CD8-positive, alpha-beta memory T cell (primary cell): Measurements from ENCODE around the gene EPS8L2. TPM values are rescaled to one million over a fixed set of nuclear protein-coding genes. Genes with fewer than 3 reads are reported as not detected.

Experiments
- CTCF ChIA-PET: fragments of 350-600 bp; sonication (Branson Sonifier 250); formaldehyde crosslinking; loops from one replicate; lab custom pipeline; 2021; ENCODE audit warnings: antibody characterized with exemption; lab: Charles Lee
- POLR2A ChIA-PET: fragments of 350-600 bp; sonication (Branson Sonifier 250); formaldehyde crosslinking; loops from one replicate; lab custom pipeline; 2021; ENCODE audit warnings: antibody characterized with exemption; lab: Charles Lee
- DNase-seq, 5 donors: peaks; one replicate each; pipeline versions ENCODE4 v3.0.0 to v3.0.0-alpha.2; 2020 to 2022; ENCODE audit warnings: mixed read lengths in 1 of 5
- H3K27ac ChIP-seq: one replicate; pipeline ENCODE4 v1.7.0; 2013; ENCODE audit warnings: low read depth, mild to moderate bottlenecking, low read length, moderate library complexity
- H3K27me3 ChIP-seq: 2 replicates; pipeline ENCODE4 v1.7.0; 2013; ENCODE audit warnings: low read length, mild to moderate bottlenecking; ENCODE audit not compliant: insufficient read depth, poor library complexity, severe bottlenecking
- H3K36me3 ChIP-seq: 2 replicates; pipeline ENCODE4 v1.7.0; 2013; ENCODE audit warnings: mild to moderate bottlenecking, low read length, moderate library complexity; ENCODE audit not compliant: insufficient read depth
- H3K4me1 ChIP-seq: 2 replicates; pipeline ENCODE4 v1.7.0; 2013; ENCODE audit warnings: mild to moderate bottlenecking, low read length, moderate library complexity; ENCODE audit not compliant: insufficient read depth
- H3K4me3 ChIP-seq: 2 replicates; pipeline ENCODE4 v1.7.0; 2013; ENCODE audit warnings: mild to moderate bottlenecking, low read length
- H3K9me3 ChIP-seq: 2 replicates; pipeline ENCODE4 v1.7.0; 2013; ENCODE audit warnings: mild to moderate bottlenecking, low read length
- H3K27ac Mint-ChIP-seq, 8 donors: one replicate each; pipeline ENCODE4 v1.8.0; 2020 to 2021; ENCODE audit warnings: mixed read lengths in 8 of 8, mild to moderate bottlenecking in 6 of 8, inconsistent platforms in 3 of 8, moderate library complexity in 3 of 8
- H3K27me3 Mint-ChIP-seq, 2 donors: one replicate each; pipeline ENCODE4 v1.8.0; 2020 to 2021; ENCODE audit warnings: mixed read lengths in 2 of 2, mild to moderate bottlenecking in 1 of 2, moderate library complexity in 1 of 2
- H3K36me3 Mint-ChIP-seq, 3 donors: one replicate each; pipeline ENCODE4 v1.8.0; 2020 to 2021; ENCODE audit warnings: mixed read lengths in 3 of 3, inconsistent platforms in 1 of 3, mild to moderate bottlenecking in 1 of 3
- H3K4me1 Mint-ChIP-seq, 3 donors: one replicate each; pipeline ENCODE4 v1.8.0; 2020 to 2021; ENCODE audit warnings: mixed read lengths in 3 of 3, inconsistent platforms in 1 of 3, mild to moderate bottlenecking in 1 of 3
- H3K4me3 Mint-ChIP-seq, 7 donors: one replicate each; pipeline ENCODE4 v1.8.0; 2020 to 2021; ENCODE audit warnings: mixed read lengths in 7 of 7, mild to moderate bottlenecking in 6 of 7, moderate library complexity in 4 of 7, inconsistent platforms in 2 of 7
- H3K9me3 Mint-ChIP-seq, 5 donors: one replicate each; pipeline ENCODE4 v1.8.0; 2020 to 2022; ENCODE audit warnings: mixed read lengths in 5 of 5, mild to moderate bottlenecking in 3 of 5, moderate library complexity in 2 of 5, inconsistent platforms in 1 of 5
- polyA plus RNA-seq: library from polyadenylated mRNA; unstranded; fragments of 300-500 nt; fragmentation: Illumina TruSeq; gene quantifications from one replicate; pipeline ENCODE4 v1.2.3, GENCODE V29; 2021
- total RNA-seq, 2 experiments: library from RNA; stranded (reverse); gene quantifications; one replicate each; pipeline ENCODE4 v1.2.3, GENCODE V29; 2021

The EPS8L2 gene
- total and polyA plus RNA-seq, 3 experiments from 2014 or later, result 7.0 to 22.9 (median 7.8) TPM

- no peaks in the 10 kb centered on the region for H3K9me3 ChIP-seq
- H3K36me3 ChIP-seq, result peaks cover 6% of the 10 kb centered on the region
- ChIA-PET POLR2A (no interaction called here), CTCF (interaction anchor here (0.7 to 1.2 kb wide), 5 partner anchors 59 to 108 kb away, joined by 3 to 5 read pairs (median 3); no protein-coding TSS in a partner anchor)
- H3K4me3 ChIP-seq, result no peak overlapping the region
- H3K27me3 ChIP-seq, result no peaks in the 10 kb centered on the region
- H3K27me3 Mint-ChIP-seq, result no peaks in the 10 kb centered on the region
- no peak overlapping the region for H3K27ac ChIP-seq
- peak in 3 of 5 donors; percentile 9 to 45 (median 12) for DNase-seq
- H3K4me1 ChIP-seq, result no peaks in the 10 kb centered on the region
- H3K4me3 Mint-ChIP-seq, result no peak overlapping the region
- H3K9me3 Mint-ChIP-seq, result no peaks in the 10 kb centered on the region
- no peak overlapping the region for H3K27ac Mint-ChIP-seq
- H3K4me1 Mint-ChIP-seq, result peaks cover 0 to 2% (median 0%) of the 10 kb centered on the region in 3 donors
- peaks cover 0 to 54% (median 5%) of the 10 kb centered on the region in 3 donors for H3K36me3 Mint-ChIP-seq
These were observed 43.2 kb upstream of the EPS8L2 start for GRCh38 chr11:662689-663274.

GRCh38 chr11:665062-665703, 40.8 kb upstream of the EPS8L2 start:
- Histone ChIP-seq H3K9me3 (no peaks in the 10 kb centered on the region), H3K36me3 (peaks cover 5% of the 10 kb centered on the region), H3K4me3 (no peak overlapping the region), H3K4me1 (no peaks in the 10 kb centered on the region), H3K27me3 (no peaks in the 10 kb centered on the region), H3K27ac (peak overlapping the region; percentile 59)
- Mint-ChIP-seq H3K27ac (peak overlapping the region in 2 of 8 donors; percentile 12 to 22), H3K9me3 (no peaks in the 10 kb centered on the region), H3K27me3 (no peaks in the 10 kb centered on the region), H3K4me3 (no peak overlapping the region), H3K4me1 (peaks cover 0 to 2% (median 0%) of the 10 kb centered on the region in 3 donors), H3K36me3 (peaks cover 0 to 45% (median 7%) of the 10 kb centered on the region in 3 donors)
- ChIA-PET CTCF (no interaction called here), POLR2A (no interaction called here)
- no peak for DNase-seq

GRCh38 chr11:665704-666281, 40.2 kb upstream of the EPS8L2 start:
- H3K27ac ChIP-seq, result peak overlapping the region; percentile 59
- ChIA-PET CTCF (no interaction called here), POLR2A (no interaction called here)
- Mint-ChIP-seq H3K36me3 (peaks cover 0 to 45% (median 7%) of the 10 kb centered on the region in 3 donors), H3K27me3 (no peaks in the 10 kb centered on the region), H3K27ac (peak overlapping the region in 3 of 8 donors; percentile 12 to 25 (median 22)), H3K4me1 (peaks cover 0 to 2% (median 0%) of the 10 kb centered on the region in 3 donors), H3K4me3 (no peak overlapping the region), H3K9me3 (no peaks in the 10 kb centered on the region)
- DNase-seq, result no peak
- no peaks in the 10 kb centered on the region for H3K9me3 ChIP-seq
- H3K4me3 ChIP-seq, result no peak overlapping the region
- peaks cover 5% of the 10 kb centered on the region for H3K36me3 ChIP-seq
- H3K4me1 ChIP-seq, result no peaks in the 10 kb centered on the region
- H3K27me3 ChIP-seq, result no peaks in the 10 kb centered on the region

GRCh38 chr11:673866-674265, 32.2 kb upstream of the EPS8L2 start:
- H3K9me3 Mint-ChIP-seq, result no peaks in the 10 kb centered on the region
- no peak overlapping the region for H3K27ac ChIP-seq
- no peak overlapping the region for H3K4me3 ChIP-seq
- no peaks in the 10 kb centered on the region for H3K9me3 ChIP-seq
- H3K27me3 Mint-ChIP-seq, result no peaks in the 10 kb centered on the region
- no peak for DNase-seq
- H3K27me3 ChIP-seq, result no peaks in the 10 kb centered on the region
- no peak overlapping the region for H3K4me3 Mint-ChIP-seq
- H3K36me3 Mint-ChIP-seq, result peaks cover 0 to 50% (median 12%) of the 10 kb centered on the region in 3 donors
- peak overlapping the region in 2 of 8 donors; percentile 3 to 56 for H3K27ac Mint-ChIP-seq
- H3K4me1 ChIP-seq, result no peaks in the 10 kb centered on the region
- POLR2A ChIA-PET, result no interaction called here
- CTCF ChIA-PET, result interaction anchor here (1.3 kb wide), 1 partner anchor 50 kb away, joined by 3 read pairs; no protein-coding TSS in a partner anchor
- H3K36me3 ChIP-seq, result peaks cover 20% of the 10 kb centered on the region
- H3K4me1 Mint-ChIP-seq, result no peaks in the 10 kb centered on the region

GRCh38 chr11:674406-674805, 31.6 kb upstream of the EPS8L2 start:
- Histone ChIP-seq H3K36me3 (peaks cover 20% of the 10 kb centered on the region), H3K27me3 (no peaks in the 10 kb centered on the region), H3K4me3 (no peak overlapping the region), H3K27ac (no peak overlapping the region), H3K9me3 (no peaks in the 10 kb centered on the region), H3K4me1 (no peaks in the 10 kb centered on the region)
- no peak overlapping the region for H3K4me3 Mint-ChIP-seq
- H3K4me1 Mint-ChIP-seq, result no peaks in the 10 kb centered on the region
- H3K9me3 Mint-ChIP-seq, result no peaks in the 10 kb centered on the region
- ChIA-PET POLR2A (no interaction called here), CTCF (interaction anchor here (1.3 kb wide), 1 partner anchor 49 kb away, joined by 3 read pairs; no protein-coding TSS in a partner anchor)
- no peaks in the 10 kb centered on the region for H3K27me3 Mint-ChIP-seq
- no peak for DNase-seq
- H3K36me3 Mint-ChIP-seq, result peaks cover 0 to 55% (median 12%) of the 10 kb centered on the region in 3 donors
- H3K27ac Mint-ChIP-seq, result no peak overlapping the region

- no peaks in the 10 kb centered on the region for H3K9me3 Mint-ChIP-seq
- H3K36me3 ChIP-seq, result peaks cover 27% of the 10 kb centered on the region
- CTCF ChIA-PET, result no interaction called here
- H3K4me3 Mint-ChIP-seq, result no peak overlapping the region
- H3K27me3 ChIP-seq, result no peaks in the 10 kb centered on the region
- H3K27ac ChIP-seq, result no peak overlapping the region
- POLR2A ChIA-PET, result no interaction called here
- no peaks in the 10 kb centered on the region for H3K4me1 ChIP-seq
- no peaks in the 10 kb centered on the region for H3K9me3 ChIP-seq
- H3K27ac Mint-ChIP-seq, result no peak overlapping the region
- DNase-seq, result no peak
- H3K36me3 Mint-ChIP-seq, result peaks cover 3 to 78% (median 13%) of the 10 kb centered on the region in 3 donors
- H3K27me3 Mint-ChIP-seq, result no peaks in the 10 kb centered on the region
- no peak overlapping the region for H3K4me3 ChIP-seq
- H3K4me1 Mint-ChIP-seq, result peaks cover 0 to 13% (median 0%) of the 10 kb centered on the region in 3 donors
These were observed 27.7 kb upstream of the EPS8L2 start for GRCh38 chr11:678297-678696.

- Mint-ChIP-seq H3K27ac (no peak overlapping the region), H3K27me3 (no peaks in the 10 kb centered on the region), H3K9me3 (no peaks in the 10 kb centered on the region), H3K4me3 (no peak overlapping the region), H3K36me3 (peaks cover 13 to 78% (median 19%) of the 10 kb centered on the region in 3 donors), H3K4me1 (peaks cover 0 to 13% (median 0%) of the 10 kb centered on the region in 3 donors)
- H3K4me1 ChIP-seq, result no peaks in the 10 kb centered on the region
- CTCF ChIA-PET, result no interaction called here
- H3K4me3 ChIP-seq, result no peak overlapping the region
- POLR2A ChIA-PET, result no interaction called here
- H3K36me3 ChIP-seq, result peaks cover 28% of the 10 kb centered on the region
- H3K27ac ChIP-seq, result no peak overlapping the region
- H3K27me3 ChIP-seq, result no peaks in the 10 kb centered on the region
- H3K9me3 ChIP-seq, result no peaks in the 10 kb centered on the region
- DNase-seq, result no peak
These were observed 26.5 kb upstream of the EPS8L2 start for GRCh38 chr11:679271-680207.
